ENCODE measurements around the gene POLD3. TPM values are rescaled to one million over a fixed set of nuclear protein-coding genes. Genes with fewer than 3 reads are reported as not detected.

POLD3 gene, protein sequence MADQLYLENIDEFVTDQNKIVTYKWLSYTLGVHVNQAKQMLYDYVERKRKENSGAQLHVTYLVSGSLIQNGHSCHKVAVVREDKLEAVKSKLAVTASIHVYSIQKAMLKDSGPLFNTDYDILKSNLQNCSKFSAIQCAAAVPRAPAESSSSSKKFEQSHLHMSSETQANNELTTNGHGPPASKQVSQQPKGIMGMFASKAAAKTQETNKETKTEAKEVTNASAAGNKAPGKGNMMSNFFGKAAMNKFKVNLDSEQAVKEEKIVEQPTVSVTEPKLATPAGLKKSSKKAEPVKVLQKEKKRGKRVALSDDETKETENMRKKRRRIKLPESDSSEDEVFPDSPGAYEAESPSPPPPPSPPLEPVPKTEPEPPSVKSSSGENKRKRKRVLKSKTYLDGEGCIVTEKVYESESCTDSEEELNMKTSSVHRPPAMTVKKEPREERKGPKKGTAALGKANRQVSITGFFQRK
- 10 to 100 TPM; 29.6 to 36.3 (median 34.5) TPM for polyA plus RNA-seq (ENCODE audit: insufficient read length in 4 of 4)

DNA sequence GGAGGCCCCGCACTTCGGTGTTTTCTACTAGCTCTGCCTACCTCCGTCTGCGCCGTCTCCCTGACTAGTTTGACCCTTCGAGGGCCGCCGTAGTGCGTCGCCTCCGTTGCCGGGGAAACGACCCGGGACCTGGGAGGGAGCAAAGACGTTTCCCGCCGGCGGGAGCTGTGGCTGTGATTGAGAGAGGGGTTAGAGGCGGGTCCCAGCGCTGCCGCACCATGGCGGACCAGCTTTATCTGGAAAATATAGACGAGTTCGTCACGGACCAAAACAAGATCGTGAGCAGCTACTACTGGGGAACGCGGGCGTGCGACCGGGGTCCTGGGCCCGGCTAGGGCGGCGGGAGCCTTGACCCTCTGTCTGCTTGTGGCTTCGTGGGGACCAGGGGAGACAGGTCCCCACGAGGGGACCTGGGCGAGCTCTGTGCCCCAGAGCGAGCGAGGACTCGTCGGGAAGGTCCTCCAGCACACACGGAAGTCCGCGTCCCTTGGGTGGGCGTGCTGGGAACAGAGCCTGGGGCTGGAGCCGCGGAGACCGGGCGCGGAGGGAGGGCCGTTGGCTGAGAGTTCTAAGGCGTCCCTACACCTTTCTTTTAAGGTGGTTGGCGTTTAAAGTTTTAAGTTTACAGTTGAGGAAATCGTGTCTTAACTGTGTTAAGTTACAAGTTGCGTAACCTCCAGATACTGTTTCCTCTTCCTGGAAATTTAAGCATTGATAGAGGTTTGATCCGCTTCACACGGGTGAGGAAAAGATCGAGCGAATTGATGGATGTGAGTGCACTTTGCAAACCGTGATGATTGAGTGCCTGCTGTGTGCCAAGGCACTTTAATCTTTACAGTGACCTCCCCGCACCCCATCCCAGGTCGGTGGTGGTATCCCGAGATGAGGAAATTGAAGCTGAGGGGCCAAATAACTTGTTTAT lies at the start of gene POLD3:
POLD3 (plus strand) TSS at position 142 of the 922 bp plus-strand sequence; CDS start at position 219, 77 bp downstream.
- peak; percentile 84 to 93 (median 88) for DNase-seq (ENCODE audit: low read depth in 4 of 4, low spot score in 2 of 4)

DNA sequence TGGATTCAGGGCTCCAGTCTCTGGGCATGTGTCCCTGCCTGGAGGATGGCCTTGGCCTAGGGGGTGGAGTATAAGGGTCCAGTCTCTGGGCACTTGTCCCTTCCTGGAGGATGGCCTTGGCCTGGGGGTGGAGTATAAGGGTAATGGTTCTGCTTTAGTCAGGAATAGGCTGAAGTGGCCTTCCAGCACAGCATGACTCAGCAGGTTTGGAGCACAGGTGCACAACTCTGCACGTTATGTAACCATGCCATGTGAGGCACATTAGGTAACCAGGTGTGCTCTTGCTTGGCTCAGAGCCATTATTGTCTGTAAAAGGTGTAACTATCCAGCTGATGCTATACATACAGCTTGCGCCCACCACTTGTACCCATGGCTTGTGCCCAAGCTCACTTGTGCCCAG lies 48.4 kb upstream of the POLD3 start:
- DNase-seq (ENCODE audit: low read depth in 4 of 4, low spot score in 2 of 4): no peak

DNA sequence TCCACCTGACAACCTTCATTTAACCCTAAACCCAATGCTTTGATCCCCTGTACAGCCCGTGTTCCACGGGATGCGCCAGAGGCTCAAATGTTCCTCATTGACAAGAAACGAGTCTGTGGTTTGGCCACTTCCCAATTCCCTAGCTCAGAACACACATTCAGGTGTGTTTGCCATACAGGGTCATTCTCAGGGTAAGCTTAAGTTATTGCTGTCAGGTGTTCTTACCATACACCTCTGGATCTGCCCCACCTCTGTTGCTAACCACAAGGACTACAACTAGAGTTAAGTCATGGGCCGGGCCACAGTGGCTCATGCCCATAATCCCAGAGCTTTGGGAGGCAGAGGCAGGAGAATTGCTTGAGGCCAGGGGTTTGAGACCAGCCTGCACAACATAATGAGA lies 45.6 kb upstream of the POLD3 start:
- DNase-seq (ENCODE audit: low read depth in 4 of 4, low spot score in 2 of 4): no peak

DNA sequence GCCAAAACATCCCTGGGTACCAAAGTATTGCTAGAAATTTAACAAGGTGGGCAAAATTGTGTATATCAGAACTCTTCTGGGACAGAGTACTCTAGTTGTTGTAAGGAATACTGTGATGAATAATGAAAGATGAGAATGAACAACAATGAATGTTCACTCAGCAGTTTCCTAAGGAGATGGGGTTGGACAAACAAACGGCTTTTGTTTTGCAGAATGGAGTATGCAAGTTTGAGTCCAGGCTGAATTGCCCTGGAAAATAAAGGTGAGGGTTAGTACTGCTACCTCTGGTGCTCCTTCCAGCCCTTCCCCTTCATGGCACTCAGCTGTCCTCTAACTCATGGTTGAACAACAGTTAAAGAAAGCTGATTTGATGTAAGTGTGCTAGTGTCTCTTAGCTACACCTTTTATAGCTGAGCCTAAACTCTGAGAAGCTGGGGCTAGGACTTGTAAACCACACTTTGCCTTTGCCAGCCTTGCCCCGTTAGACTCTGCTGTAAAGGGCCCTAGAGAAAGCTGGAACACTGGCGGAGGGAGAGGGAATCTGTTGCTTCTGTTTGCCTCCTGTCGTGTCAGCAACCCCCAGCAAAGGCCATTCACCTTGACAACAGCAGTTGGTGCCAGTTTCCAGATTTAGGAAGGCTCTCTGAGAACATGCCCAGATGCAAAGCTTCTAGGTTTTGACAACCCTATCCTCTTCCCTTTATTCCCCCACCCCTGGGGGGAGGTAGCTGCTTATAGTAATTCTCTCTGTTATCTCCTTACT lies 41.2 kb upstream of the POLD3 start:
- DNase-seq (ENCODE audit: low read depth in 4 of 4, low spot score in 2 of 4): no peak

DNA sequence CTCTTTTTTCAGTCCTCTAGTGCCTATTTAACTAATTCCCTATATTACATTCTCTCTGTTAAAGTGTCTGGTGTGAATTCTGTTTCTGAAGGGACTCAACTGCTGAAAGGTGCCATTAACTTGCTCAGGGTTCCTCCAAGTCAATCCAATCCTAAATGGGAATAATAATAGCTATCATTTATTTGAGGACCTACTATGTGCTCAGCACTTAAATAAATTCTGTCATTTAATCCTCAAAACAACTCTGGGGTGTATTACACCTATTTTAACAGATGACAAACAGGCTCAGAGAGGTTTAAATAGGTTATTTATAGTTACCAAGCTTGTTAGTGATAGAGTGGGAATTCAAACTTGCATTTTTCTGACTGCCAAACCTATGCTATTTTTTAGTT lies 40.6 kb upstream of the POLD3 start:
- no peak for DNase-seq (ENCODE audit: low read depth in 4 of 4, low spot score in 2 of 4)

DNA sequence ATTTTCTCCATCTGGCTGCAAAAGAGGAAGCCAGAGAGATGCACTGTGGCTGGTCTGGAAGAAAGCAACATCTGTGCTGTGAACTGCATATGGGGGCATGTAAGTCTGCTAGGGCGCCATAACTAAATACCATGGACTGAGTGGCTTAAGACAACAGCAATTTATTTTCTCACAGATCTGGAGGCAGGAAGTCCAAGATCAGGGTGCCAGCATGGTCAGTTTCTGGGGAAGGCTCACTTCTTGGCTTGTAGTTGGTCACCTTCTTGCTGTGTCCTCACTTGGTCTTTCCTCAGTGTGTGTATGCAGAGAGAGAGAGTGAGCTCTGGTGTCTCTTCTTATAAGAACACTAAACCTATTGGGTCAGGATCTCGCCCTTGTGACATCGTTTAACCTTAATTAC lies 34.9 kb upstream of the POLD3 start:
- no peak for DNase-seq (ENCODE audit: low read depth in 4 of 4, low spot score in 2 of 4)

DNA sequence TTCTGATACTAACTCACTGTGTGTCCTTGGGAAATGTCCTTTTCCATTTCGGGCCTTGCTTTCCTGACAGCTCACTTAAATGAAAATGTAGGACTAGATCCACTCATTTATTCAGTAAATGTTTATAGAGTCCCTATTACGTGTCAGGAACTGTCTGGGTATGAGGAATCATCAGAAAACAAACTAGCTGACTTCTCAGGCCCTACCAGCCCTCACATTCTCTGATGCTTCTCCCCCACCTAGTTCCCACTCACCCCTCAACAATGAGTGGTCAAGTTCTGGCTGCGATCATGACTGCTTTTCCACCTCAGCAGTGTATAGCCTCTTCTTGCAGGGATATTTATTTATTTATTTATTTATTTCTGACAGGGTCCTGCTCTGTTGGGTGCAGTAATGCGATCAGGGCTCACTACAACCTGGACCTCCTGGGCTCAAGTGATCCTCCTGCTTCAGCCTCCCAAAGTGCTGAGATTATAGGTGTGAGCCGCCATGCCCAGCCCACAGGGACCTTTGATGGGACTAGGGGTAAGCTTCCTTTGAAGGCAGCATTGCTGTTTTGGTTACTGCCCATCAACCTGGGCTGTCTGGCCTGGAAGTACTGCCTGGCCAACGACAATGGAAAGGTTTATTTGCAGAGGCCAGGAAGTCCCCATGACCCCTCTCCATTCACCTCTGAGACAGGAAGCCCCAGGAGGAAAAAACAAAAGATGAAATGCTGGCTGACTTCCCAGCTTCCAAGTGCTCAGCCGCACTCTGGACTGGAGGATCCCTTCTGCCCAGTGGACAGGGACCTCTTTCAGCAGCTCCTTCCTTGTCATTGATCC lies 33.1 kb upstream of the POLD3 start:
- no peak for DNase-seq (ENCODE audit: low read depth in 4 of 4, low spot score in 2 of 4)

DNA sequence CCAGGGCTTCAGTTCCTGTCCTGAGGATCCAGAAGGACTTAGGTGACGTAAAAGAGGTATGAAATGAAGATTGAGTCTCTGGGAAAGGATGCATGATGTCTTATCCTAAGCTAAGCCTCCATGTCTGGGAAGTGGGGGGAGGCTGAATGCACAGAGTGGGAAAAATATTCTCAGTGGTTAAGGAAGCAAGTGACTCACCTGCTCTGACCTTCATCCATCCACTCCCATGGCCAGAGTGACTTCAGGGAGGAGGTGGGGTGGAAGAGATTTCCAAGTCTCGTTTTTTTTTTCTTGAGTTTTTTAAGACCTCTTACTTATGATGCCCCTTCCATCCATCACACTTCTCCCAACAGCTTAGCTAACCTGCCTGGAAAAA lies 32.5 kb upstream of the POLD3 start:
- no peak for DNase-seq (ENCODE audit: low read depth in 4 of 4, low spot score in 2 of 4)

DNA sequence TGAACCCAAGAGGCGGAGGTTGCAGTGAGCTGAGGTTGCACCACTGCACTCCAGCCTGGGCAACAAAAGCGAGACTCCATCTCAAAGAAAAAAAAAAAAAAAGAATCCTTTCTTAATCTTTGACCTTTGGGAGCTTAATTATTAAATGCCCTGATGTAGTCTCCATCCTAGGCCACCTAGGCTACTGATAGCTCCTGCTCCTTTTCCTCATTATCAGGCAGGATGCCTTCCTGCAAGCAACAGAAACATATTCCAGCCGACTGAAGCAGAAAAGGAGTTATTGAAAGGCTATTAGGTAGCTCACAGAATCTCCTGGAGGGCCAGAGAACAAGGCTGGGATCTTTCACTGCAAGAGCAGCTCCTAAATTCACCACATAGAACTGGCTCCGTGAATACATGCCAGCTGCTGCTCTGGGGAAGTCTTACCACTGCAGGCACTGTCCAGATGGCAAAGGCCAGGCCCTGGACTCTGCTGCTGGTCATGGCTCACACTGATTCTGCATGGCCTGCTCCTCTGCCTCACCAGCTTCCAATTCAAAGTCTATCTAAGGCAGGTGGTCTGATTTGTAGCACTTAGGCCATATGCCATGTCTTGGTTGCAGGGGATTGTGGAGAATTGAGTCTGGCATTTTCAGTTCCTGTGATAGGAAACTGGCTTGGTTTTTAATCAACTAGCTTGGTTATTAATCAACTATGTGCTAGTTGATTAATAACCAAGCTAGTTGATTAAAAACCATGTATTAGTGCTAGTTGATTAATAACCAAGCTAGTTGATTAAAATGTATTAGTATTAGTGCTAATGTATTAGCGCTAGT lies 26.0 kb upstream of the POLD3 start:
- peak in 1 of 4 donors; percentile 16 for DNase-seq (ENCODE audit: low read depth in 4 of 4, low spot score in 2 of 4)

DNA sequence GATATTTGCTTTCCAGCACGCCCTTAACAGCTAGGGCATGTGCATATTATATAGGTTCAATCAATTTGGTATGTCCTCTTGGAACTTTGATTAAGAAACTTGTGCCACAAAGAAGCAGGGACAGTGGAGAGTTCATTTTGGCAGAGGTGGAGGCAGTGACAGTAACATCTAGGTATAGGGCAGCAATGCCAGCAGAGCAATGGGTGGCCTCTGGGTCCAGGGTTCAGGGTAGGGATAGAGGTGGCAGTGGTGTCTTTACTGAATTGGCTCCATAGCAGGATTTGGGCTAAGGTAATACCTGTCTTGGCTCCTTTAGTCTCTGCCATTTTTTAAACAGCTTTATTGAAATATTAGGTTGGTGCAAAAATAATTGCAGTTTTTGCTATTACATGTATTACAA lies 24.4 kb upstream of the POLD3 start:
- no peak for DNase-seq (ENCODE audit: low read depth in 4 of 4, low spot score in 2 of 4)

DNA sequence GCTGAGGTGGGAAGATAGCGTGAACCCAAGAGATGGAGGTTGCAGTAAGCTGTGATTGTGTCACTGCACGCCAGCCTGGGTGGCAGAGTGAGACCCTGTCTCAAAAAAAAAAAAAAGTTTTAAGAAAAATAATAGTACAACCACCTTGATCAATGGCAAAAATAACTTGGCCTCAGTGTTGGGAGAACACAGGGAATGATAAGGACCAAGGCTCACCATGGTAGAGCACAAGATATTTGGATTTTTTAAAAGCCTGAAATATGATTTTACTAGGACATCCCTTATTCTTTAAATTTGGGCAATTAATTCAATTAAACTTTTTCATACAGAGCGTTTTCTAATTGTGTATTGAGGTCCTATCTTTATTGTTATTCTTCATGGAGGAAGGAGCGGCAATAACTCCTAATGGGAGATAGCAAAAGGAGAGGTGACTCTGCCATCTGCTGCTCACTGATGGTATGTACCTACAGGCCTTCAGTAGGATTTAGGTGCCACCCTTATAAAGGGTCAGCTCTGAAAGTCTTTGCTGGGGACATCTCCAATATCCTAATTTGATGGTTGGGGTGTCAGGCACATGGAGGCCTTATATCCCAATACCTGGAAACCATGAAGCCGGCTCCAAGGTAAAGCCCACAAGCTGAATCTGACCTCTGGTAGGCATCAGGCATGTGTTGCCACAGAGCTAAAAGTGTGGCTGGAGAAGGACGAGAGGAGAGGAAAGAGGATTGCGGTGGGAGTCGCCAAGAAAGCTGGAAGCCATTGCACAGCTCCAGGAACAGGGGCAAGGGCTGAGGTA lies 21.9 kb upstream of the POLD3 start:
- no peak for DNase-seq (ENCODE audit: low read depth in 4 of 4, low spot score in 2 of 4)

DNA sequence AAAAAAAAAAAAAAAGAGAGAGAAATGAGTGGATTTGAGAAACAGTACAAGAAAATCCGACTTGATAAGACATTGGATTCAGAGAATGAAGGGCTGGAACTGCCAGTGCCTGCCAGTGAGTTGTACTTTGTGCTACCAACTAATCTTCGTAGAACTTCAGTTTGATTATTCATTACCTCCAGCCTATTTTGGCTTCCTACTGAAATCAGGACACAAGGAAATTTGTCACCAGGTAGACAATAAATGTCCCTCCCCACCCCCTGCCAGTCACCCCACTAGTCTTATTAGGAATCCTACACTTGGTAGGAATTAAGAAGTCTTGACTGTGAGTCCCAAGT lies 21.4 kb upstream of the POLD3 start:
- no peak for DNase-seq (ENCODE audit: low read depth in 4 of 4, low spot score in 2 of 4)

DNA sequence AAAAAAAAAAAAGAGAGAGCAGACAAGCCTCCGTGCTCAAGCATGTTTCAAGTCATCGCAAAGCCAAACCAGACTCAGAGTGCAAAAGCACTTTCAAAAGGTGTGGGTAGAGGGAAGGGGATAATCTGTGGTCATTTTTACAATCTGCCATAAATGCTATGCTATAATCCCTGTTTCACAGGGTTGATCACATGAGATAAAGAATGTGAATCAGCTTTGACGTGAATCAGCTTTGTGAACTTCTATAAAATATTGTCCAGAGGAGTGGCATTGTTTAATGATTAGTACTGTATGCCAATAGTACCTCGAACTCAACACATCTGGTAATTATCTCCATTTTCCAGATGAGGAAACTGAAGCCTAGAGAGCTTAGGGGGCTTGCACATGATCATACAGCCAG lies 20.0 kb upstream of the POLD3 start:
- DNase-seq (ENCODE audit: low read depth in 4 of 4, low spot score in 2 of 4): no peak

DNA sequence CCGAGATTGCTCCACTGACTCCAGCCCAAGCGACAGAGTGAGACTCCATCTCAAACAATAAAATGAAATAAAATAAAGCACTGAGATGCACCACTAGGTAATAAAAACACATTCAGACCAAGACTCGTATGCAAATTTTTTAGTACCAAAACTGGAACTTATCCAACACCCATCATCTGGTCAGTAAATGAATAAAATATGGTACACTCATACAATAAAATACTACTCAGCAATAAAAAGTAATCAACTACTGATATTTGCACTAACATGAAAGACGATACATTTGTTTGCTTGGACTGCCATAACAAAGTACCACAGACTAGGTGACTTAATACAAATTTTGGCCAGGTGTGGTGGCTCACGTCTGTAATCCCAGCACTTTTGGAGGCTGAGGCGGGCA lies 17.8 kb upstream of the POLD3 start:
- no peak for DNase-seq (ENCODE audit: low read depth in 4 of 4, low spot score in 2 of 4)

DNA sequence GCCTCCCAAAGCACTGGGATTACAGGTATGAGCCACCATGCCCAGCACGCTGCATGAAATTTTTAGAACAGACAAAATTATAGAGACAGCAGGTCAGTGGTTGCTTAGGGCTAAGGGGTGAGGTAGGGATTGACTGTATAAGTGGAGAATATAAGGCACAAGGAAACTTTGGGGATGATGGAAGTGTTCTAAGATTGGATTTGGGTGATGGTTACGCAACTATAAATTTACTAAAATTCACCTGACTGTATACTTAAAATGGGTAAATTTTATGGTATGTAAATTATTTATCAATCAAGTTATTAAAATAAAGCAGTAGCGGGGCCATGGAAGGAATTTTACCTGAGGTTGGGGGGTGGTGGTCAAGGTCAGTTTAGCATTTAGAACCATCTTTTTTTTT lies 16.4 kb upstream of the POLD3 start:
- no peak for DNase-seq (ENCODE audit: low read depth in 4 of 4, low spot score in 2 of 4)

DNA sequence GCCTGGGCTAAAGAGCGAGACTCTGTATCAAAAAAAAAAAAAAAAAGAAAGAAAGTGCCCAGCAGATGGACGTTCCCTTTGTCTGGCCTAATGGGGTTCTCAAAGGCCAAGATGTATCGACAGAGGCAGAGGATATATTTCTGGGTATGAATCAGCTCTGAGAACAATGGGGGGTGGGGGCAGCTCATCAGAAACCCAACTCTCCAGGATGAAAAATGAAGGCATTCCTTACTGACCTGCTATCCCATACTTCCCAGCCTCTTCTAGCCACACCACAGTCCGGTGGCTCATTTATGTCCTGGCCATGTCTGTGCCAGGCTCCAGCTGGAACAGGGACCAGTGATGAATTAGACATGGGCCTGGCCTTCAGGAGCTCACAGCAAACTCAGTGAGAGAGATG lies 15.2 kb upstream of the POLD3 start:
- no peak for DNase-seq (ENCODE audit: low read depth in 4 of 4, low spot score in 2 of 4)

DNA sequence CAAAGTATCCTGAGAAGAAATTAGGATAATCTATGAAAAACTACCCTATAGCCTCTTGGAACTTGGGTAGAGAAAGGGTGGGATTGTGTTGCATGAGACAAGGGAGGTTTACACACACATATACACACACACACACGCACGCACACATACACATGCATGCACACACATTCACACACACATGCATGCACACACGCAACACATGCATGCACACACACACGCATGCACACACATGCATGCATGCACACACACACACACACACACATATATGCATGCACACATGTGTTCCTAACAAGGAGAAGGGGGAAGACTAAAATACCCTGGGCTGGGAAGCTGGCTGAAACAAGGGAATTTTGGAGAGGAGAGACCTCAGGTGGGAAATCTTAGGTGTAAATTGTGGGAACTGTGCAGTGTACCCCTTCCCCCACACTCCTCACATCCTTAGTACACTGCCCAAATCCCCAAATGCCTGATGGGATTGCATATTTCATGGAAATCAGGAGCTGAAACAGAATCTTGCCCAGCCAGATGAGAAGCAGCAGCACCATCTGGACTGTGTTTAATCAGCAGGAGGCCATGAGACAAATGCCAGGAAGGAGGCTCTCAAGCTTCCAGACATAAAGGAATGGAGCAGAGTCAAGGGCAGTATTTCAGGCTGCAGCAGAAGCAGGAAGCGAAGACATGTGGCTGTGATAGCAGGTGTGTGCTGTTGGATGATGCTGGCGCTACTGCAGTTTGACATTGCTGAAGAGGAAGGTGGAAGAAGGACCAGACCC lies 14.6 kb upstream of the POLD3 start:
- DNase-seq (ENCODE audit: low read depth in 4 of 4, low spot score in 2 of 4): no peak
